ENCODE measurements around the gene RNU5D-1.

The RNU5D-1 gene

DNA sequence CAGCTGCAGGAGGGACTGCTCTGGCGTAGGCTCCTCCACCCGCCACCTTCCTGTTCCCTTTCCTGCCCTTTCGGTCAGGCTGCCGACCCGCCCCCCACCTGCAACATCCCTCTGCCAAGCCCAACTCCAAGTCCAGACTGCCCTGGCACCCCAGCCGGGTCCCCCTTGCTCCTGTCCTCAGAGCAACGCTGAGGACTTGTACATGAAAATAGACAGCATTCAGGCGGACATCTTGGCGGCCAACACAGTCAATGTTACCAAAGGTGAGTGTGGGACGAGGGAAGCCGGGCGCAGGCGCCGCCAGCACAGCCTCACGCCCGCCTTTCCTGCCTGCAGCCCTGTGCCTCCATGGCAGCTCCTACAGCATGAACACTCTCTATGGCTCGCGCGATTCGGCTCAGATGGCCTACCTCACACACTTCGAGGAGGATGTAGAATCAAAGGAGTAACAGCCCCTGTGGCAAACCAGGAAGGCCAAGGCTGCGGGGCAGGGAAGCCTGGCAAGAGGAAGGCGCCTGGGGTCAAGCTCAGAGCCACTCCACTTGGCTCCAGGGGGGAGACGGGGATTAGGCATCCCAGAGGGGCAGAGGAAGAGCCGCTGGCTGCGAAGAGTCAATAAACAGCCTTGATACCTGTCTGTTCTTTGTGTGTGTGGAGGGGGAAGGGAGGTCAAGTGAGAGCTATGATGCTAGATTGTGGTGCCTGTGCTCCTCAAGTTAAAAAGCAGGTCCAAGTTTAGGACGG is 5.8 kb downstream of the RNU5D-1 start:
- peak overlapping the region; percentile 20 to 21 for H3K4me3 ChIP-seq (ENCODE audit: low read depth in 1 of 2, low read length in 1 of 2)
- peak overlapping the region; percentile 77 for H3K27ac ChIP-seq
- no peaks in the 10 kb centered on the region for H3K9me3 ChIP-seq
- TF ChIP-seq, protein P1, sequence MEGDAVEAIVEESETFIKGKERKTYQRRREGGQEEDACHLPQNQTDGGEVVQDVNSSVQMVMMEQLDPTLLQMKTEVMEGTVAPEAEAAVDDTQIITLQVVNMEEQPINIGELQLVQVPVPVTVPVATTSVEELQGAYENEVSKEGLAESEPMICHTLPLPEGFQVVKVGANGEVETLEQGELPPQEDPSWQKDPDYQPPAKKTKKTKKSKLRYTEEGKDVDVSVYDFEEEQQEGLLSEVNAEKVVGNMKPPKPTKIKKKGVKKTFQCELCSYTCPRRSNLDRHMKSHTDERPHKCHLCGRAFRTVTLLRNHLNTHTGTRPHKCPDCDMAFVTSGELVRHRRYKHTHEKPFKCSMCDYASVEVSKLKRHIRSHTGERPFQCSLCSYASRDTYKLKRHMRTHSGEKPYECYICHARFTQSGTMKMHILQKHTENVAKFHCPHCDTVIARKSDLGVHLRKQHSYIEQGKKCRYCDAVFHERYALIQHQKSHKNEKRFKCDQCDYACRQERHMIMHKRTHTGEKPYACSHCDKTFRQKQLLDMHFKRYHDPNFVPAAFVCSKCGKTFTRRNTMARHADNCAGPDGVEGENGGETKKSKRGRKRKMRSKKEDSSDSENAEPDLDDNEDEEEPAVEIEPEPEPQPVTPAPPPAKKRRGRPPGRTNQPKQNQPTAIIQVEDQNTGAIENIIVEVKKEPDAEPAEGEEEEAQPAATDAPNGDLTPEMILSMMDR (IDR thresholded peaks at IDR 0.05): no peak
- H3K4me1 ChIP-seq (ENCODE audit: control insufficient read depth in 1 of 2, insufficient read depth in 1 of 2, low read depth in 1 of 2, low read length in 1 of 2): peaks cover 49 to 51% of the 10 kb centered on the region in 2 experiments
- no peaks in the 10 kb centered on the region for H3K36me3 ChIP-seq
- no peaks in the 10 kb centered on the region for H3K27me3 ChIP-seq

DNA sequence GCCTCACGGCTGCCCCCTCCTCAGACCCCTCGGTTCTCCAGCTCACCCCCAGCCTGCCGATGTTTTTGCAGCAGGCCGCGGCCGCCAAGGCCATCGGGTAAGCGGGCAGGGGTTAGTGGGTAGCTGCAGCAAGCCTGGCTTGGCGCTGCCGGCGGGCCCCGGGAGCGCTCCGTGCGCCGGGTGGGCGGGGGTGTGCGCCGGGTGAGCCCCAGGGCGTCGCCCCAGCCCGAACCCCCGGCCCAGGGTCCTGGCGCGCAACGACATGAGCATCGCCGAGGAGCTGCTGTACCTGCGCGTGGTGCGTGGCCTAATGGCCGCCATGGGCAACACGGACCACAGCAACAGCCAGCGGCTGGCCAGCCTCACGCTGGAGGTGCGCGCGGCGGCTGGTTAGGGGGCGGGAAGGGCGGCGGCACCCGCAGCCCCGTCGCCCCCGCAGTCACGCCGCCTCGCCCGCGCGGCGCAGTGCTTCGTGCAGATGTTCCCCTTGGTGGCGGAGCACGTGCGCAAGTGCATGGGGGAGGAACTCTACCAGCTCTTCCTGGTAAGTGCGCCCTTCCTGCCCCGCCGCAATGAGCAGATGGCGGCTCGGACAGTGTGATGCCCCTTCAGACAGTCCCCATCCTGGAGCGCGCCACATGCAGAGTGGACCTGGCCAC is 6.5 kb downstream of the RNU5D-1 start:
- peak overlapping the region; percentile 77 for H3K27ac ChIP-seq
- H3K4me1 ChIP-seq (ENCODE audit: control insufficient read depth in 1 of 2, insufficient read depth in 1 of 2, low read depth in 1 of 2, low read length in 1 of 2): peaks cover 48 to 49% of the 10 kb centered on the region in 2 experiments

DNA sequence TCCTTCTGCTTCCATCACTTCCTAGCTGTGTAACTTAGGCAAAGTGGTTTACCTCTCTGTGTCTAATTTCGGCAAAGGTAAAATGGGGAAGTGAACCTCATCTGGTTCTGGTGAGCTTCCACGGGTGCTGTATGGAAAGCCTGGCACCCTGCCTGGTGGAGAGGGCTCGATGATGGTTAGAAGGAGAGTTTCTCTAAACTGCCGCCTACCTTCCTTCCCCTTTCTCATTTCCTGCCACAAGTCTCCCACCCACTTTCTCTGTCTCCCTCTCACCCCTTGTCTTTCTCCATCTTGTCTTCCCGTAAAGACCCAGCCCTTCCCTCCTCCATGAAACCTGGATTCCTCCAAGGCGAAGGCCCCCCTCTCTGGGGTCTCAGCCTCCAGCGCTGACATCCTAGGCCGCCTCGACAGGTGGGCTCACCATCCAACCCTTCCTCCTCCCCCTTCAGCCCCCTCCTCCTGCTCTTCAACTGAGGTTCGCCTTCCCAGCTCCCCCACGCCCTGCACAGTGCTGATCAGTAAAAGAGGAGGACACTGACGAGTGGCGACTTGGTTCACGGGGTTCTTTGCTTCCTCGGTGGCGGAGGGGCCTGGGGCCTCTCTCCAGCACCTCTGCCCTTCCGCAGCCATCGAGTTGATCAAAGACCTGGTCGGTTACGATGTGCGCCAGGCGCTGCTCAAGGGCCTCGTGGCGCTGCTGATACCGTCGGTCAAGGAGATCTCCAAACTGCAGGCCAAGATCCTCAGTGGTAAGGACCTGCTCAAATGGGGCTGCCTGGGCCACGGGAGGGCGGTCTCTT is 7.3 kb downstream of the RNU5D-1 start:
- H3K27ac ChIP-seq: peak overlapping the region; percentile 77
- no peaks in the 10 kb centered on the region for H3K36me3 ChIP-seq
- H3K4me1 ChIP-seq (ENCODE audit: control insufficient read depth in 1 of 2, insufficient read depth in 1 of 2, low read depth in 1 of 2, low read length in 1 of 2): peaks cover 43% of the 10 kb centered on the region in 2 experiments
- no peaks in the 10 kb centered on the region for H3K9me3 ChIP-seq
- TF ChIP-seq, protein P1 (IDR thresholded peaks at IDR 0.05): no peak
- H3K4me3 ChIP-seq (ENCODE audit: low read depth in 1 of 2, low read length in 1 of 2): peak overlapping the region; percentile 52 to 55
- no peaks in the 10 kb centered on the region for H3K27me3 ChIP-seq

More for the DNA sequence above, 6.5 kb downstream of the RNU5D-1 start:
- peak overlapping the region; percentile 52 to 55 for H3K4me3 ChIP-seq (ENCODE audit: low read depth in 1 of 2, low read length in 1 of 2)
- TF ChIP-seq, protein P1 (IDR thresholded peaks at IDR 0.05): no peak
- no peaks in the 10 kb centered on the region for H3K9me3 ChIP-seq
- H3K27me3 ChIP-seq: no peaks in the 10 kb centered on the region
- H3K36me3 ChIP-seq: no peaks in the 10 kb centered on the region

DNA sequence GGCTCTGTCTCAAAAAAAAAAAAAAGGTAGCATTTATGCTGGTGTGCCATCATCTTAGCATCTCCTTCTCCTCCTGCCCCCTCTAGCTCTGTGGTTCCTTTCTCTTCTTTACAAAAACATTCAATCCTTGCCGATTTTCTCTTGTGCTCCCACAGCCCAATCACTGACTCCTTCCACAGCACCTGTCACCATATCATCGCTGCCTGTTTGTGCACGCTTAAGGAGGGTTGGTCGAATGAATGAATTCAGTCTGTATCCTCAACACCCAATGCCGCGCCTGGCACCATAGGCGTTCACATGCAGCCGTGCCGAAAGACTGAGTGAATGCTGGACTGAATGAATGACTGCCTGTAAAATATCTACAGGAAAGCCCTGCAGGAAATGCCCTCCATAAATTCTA is 7.9 kb downstream of the RNU5D-1 start:
- H3K36me3 ChIP-seq: no peaks in the 10 kb centered on the region
- H3K27me3 ChIP-seq: no peaks in the 10 kb centered on the region
- H3K4me3 ChIP-seq (ENCODE audit: low read depth in 1 of 2, low read length in 1 of 2): peak overlapping the region; percentile 52 to 55
- TF ChIP-seq, protein P1 (IDR thresholded peaks at IDR 0.05): no peak
- peak overlapping the region; percentile 77 for H3K27ac ChIP-seq
- no peaks in the 10 kb centered on the region for H3K9me3 ChIP-seq
- H3K4me1 ChIP-seq (ENCODE audit: control insufficient read depth in 1 of 2, insufficient read depth in 1 of 2, low read depth in 1 of 2, low read length in 1 of 2): peaks cover 43% of the 10 kb centered on the region in 2 experiments

- peaks cover 43% of the 10 kb centered on the region in 2 experiments for H3K4me1 ChIP-seq (ENCODE audit: control insufficient read depth in 1 of 2, insufficient read depth in 1 of 2, low read depth in 1 of 2, low read length in 1 of 2)
- peak overlapping the region; percentile 72 for H3K27ac ChIP-seq
- TF ChIP-seq, protein P1 (IDR thresholded peaks at IDR 0.05): no peak
- no peaks in the 10 kb centered on the region for H3K9me3 ChIP-seq
- peak overlapping the region in 1 of 2 experiments; percentile 12 for H3K4me3 ChIP-seq (ENCODE audit: low read depth in 1 of 2, low read length in 1 of 2)
- H3K27me3 ChIP-seq: no peaks in the 10 kb centered on the region
- no peaks in the 10 kb centered on the region for H3K36me3 ChIP-seq
Measured at GRCh38 chr1:44721485-44722361, 9.2 kb downstream of the RNU5D-1 start.

Data from neutrophil (primary cell).